Left lung (tissue), 10 donors: Measurements from ENCODE around the gene RANGAP1. TPM values are rescaled to one million over a fixed set of nuclear protein-coding genes. Genes with fewer than 3 reads are reported as not detected.

ENCODE experiments used
- ATAC-seq: fragments of 200-7000 bp; cut with Tn5 transposase; one replicate; pipeline ENCODE4 v1.9.1; 2020; ENCODE audit warnings: moderate library complexity
- DNase-seq, 4 donors: peaks; one replicate each; pipeline ENCODE4 v3.0.0-alpha.2; 2013 to 2020
- H3K27ac ChIP-seq, 2 donors: fragments of 200-600 bp; sonication (generic) in 1 of 2; one replicate each; pipeline versions ENCODE4 v1.5.0 to v1.8.0; 2020 to 2021
- H3K27me3 ChIP-seq, 2 donors: fragments of 200-600 bp; sonication (generic) in 1 of 2; one replicate each; pipeline versions ENCODE4 v1.5.0 to v1.8.0; 2020 to 2021
- H3K36me3 ChIP-seq, 2 donors: fragments of 200-600 bp; sonication (generic) in 1 of 2; one replicate each; pipeline versions ENCODE4 v1.5.0 to v1.8.0; 2020 to 2021
- H3K4me1 ChIP-seq, 2 donors: fragments of 200-600 bp; one replicate each; pipeline ENCODE4 v1.8.0; 2021
- H3K4me3 ChIP-seq, 2 donors: fragments of 200-600 bp; sonication (generic) in 1 of 2; one replicate each; pipeline versions ENCODE4 v1.5.0 to v1.8.0; 2020 to 2021; ENCODE audit warnings: mild to moderate bottlenecking in 1 of 2
- H3K9me3 ChIP-seq, 2 donors: fragments of 200-600 bp; sonication (generic) in 1 of 2; one replicate each; pipeline versions ENCODE4 v1.5.0 to v1.8.0; 2020 to 2021
- CTCF ChIP-seq, 2 donors: fragments of 200-600 bp; sonication (generic) in 1 of 2; IDR thresholded peaks; one replicate each; pipeline versions ENCODE4 v1.5.0 to v1.8.0; 2021; ENCODE audit warnings: antibody characterized with exemption in 2 of 2
- intact Hi-C, 2 donors: fragments of 100-400 bp; cut with DNase I; formaldehyde crosslinking; loops; one replicate each; pipeline versions ENCODE4 v1.11.2 to v1.14.2; 2022
- polyA plus RNA-seq, 6 donors: library from polyadenylated mRNA; unstranded; fragments of 120-200 nt; gene quantifications; one replicate each; pipeline ENCODE4 v1.2.1, GENCODE V29; 2013; ENCODE audit not compliant: insufficient read length in 6 of 6
- total RNA-seq, 2 donors: library from RNA; stranded (reverse); fragmentation: NEBNext Ultra II Directional; extraction: Animal tissue kit (Norgen Biotek cat#: 25700); gene quantifications; one replicate each; pipeline ENCODE4 v1.2.1, GENCODE V29; 2021
- donor health status: DM: no; HTN: yes; CAD: no.
- donor health status: DM: no; HTN: no; CAD: no.

Gene RANGAP1
- total and polyA plus RNA-seq, 8 donors = 35.0 to 65.8 (median 40.1) TPM

- ATAC-seq (no peak), DNase-seq (peak in 1 of 4 donors; percentile 7)
- Histone ChIP-seq H3K4me1 (peaks cover 3 to 24% of the 10 kb centered on the region in 2 donors), H3K4me3 (no peak overlapping the region), H3K27ac (peak overlapping the region in 1 of 2 donors; percentile 30), H3K9me3 (no peaks in the 10 kb centered on the region), H3K27me3 (no peaks in the 10 kb centered on the region), H3K36me3 (no peaks in the 10 kb centered on the region)
- no peak for TF ChIP-seq CTCF (IDR thresholded peaks at IDR 0.05)
- intact Hi-C loops = no loop called here
Measured at GRCh38 chr22:41308054-41308453, 22.1 kb upstream of the RANGAP1 start.

GRCh38 chr22:41305646-41306045, 19.7 kb upstream of the RANGAP1 start:
- Histone ChIP-seq H3K36me3 (no peaks in the 10 kb centered on the region), H3K27me3 (no peaks in the 10 kb centered on the region), H3K9me3 (no peaks in the 10 kb centered on the region), H3K4me1 (peaks cover 6 to 33% of the 10 kb centered on the region in 2 donors), H3K4me3 (no peak overlapping the region), H3K27ac (peak overlapping the region in 1 of 2 donors; percentile 23)
- ATAC-seq = no peak
- no peak for TF ChIP-seq CTCF (IDR thresholded peaks at IDR 0.05)
- peak in 1 of 4 donors; percentile 51 for DNase-seq
- intact Hi-C loops = no loop called here

GRCh38 chr22:41302811-41303210, 16.8 kb upstream of the RANGAP1 start:
- Histone ChIP-seq H3K27ac (peak overlapping the region; percentile 84 to 86), H3K4me3 (peak overlapping the region; percentile 70 to 93), H3K9me3 (no peaks in the 10 kb centered on the region), H3K36me3 (no peaks in the 10 kb centered on the region), H3K4me1 (peaks cover 5 to 27% of the 10 kb centered on the region in 2 donors), H3K27me3 (no peaks in the 10 kb centered on the region)
- intact Hi-C loops = no loop called here
- ATAC-seq (no peak), DNase-seq (peak in 1 of 4 donors; percentile 6)
- TF ChIP-seq CTCF (IDR thresholded peaks at IDR 0.05) = no peak

- intact Hi-C loops = no loop called here
- peak overlapping the region; percentile 84 to 86 for H3K27ac ChIP-seq
- TF ChIP-seq CTCF (IDR thresholded peaks at IDR 0.05) = no peak
- peaks cover 3 to 25% of the 10 kb centered on the region in 2 donors for H3K4me1 ChIP-seq
- DNase-seq (peak in 3 of 4 donors; percentile 46 to 76 (median 56)), ATAC-seq (peak; percentile 20)
- peak overlapping the region; percentile 70 to 93 for H3K4me3 ChIP-seq
- H3K27me3 ChIP-seq = no peaks in the 10 kb centered on the region
- H3K36me3 ChIP-seq = no peaks in the 10 kb centered on the region
- H3K9me3 ChIP-seq = no peaks in the 10 kb centered on the region
Measured at GRCh38 chr22:41302021-41302767, 16.2 kb upstream of the RANGAP1 start.

- peak within 1 kb of the TSS; percentile 70 to 93 for H3K4me3 ChIP-seq
- no peaks in the 10 kb centered on the region for H3K36me3 ChIP-seq
- H3K9me3 ChIP-seq = no peaks in the 10 kb centered on the region
- H3K27me3 ChIP-seq = no peaks in the 10 kb centered on the region
- peaks cover 3 to 25% of the 10 kb centered on the region in 2 donors for H3K4me1 ChIP-seq
- intact Hi-C loops = no loop called here
- DNase-seq (peak; percentile 56 to 96 (median 88)), ATAC-seq (peak; percentile 98)
- peak within 1 kb of the TSS; percentile 84 to 86 for H3K27ac ChIP-seq
- peak; percentile 29 to 63 for TF ChIP-seq CTCF (IDR thresholded peaks at IDR 0.05)
Measured at GRCh38 chr22:41301085-41302020, 15.4 kb upstream of the RANGAP1 start, which contains the start of gene ZC3H7B. Gene ZC3H7B, plus strand, starts transcription at chr22:41301525. Its CDS starts 19,136 bp downstream, at chr22:41320661.
